GM12874 (cell line): ENCODE results near the gene GSTO2.

Experiments
- CTCF ChIP-seq: IDR thresholded peaks from 2 replicates; pipeline ENCODE4 v1.5.1; 2011; ENCODE audit warnings: low read depth, mild to moderate bottlenecking, control low read depth, low read length, moderate library complexity; ENCODE audit not compliant: insufficient read depth

Gene GSTO2

GRCh38 chr10:104316321-104317099 lies 47.5 kb downstream of the GSTO2 start:
- no peak for TF ChIP-seq CTCF

GRCh38 chr10:104317269-104317710 lies 48.3 kb downstream of the GSTO2 start:
- no peak for TF ChIP-seq CTCF

- TF ChIP-seq CTCF: no peak
Observed at GRCh38 chr10:104317726-104318299, 48.8 kb downstream of the GSTO2 start.

GRCh38 chr10:104318326-104318725 lies 49.3 kb downstream of the GSTO2 start:
- no peak for TF ChIP-seq CTCF

GRCh38 chr10:104318810-104319741 lies 50.1 kb downstream of the GSTO2 start:
- TF ChIP-seq CTCF: no peak

GRCh38 chr10:104321226-104321625 lies 52.2 kb downstream of the GSTO2 start:
- no peak for TF ChIP-seq CTCF
